Transverse colon (tissue), 4 donors: ENCODE data around the gene TOR1B. TPM values are rescaled to one million over a fixed set of nuclear protein-coding genes. Genes with fewer than 3 reads are reported as not detected.
A peak's percentile ranks its signal among the peaks of the same experiment; 100 is the strongest.

Experiments
- DNase-seq: peaks from one replicate; pipeline ENCODE4 v3.0.0-alpha.2; 2019
- H3K27ac ChIP-seq, 4 donors: fragments of 200-600 bp; sonication (generic); 2 replicates each; pipeline ENCODE4 v1.5.1; 2016 to 2018; ENCODE audit warnings: inconsistent platforms in 4 of 4
- H3K27me3 ChIP-seq: fragments of 200-600 bp; sonication (generic); 2 replicates; pipeline ENCODE4 v1.5.1; 2017; ENCODE audit warnings: inconsistent platforms
- H3K36me3 ChIP-seq, 4 donors: fragments of 200-600 bp; sonication (generic); 2 replicates each; pipeline ENCODE4 v1.5.1; 2017 to 2019; ENCODE audit warnings: inconsistent platforms in 4 of 4
- H3K4me1 ChIP-seq, 4 donors: fragments of 200-600 bp; sonication (generic); 2 replicates each; pipeline ENCODE4 v1.5.1; 2017 to 2020; ENCODE audit warnings: inconsistent platforms in 4 of 4
- H3K4me3 ChIP-seq, 4 donors: fragments of 200-600 bp; sonication (generic); 1 replicate in 1 of 4; 2 replicates in 3 of 4; pipeline versions ENCODE4 v1.5.1 to v1.6.1; 2017 to 2019; ENCODE audit warnings: inconsistent platforms in 4 of 4
- H3K9me3 ChIP-seq, 2 donors: fragments of 200-600 bp; sonication (generic); 2 replicates each; pipeline ENCODE4 v1.5.1; 2017 to 2019; ENCODE audit warnings: inconsistent platforms in 2 of 2
- EP300 ChIP-seq: sonication (generic); formaldehyde crosslinking; IDR thresholded peaks from one replicate; pipeline ENCODE4 v1.6.1; 2017; ENCODE audit warnings: antibody characterized with exemption, low read depth
- POLR2A ChIP-seq: fragments of 450-650 bp; IDR thresholded peaks from one replicate; pipeline ENCODE4 v1.6.1; 2016; ENCODE audit warnings: antibody characterized with exemption, mild to moderate bottlenecking, moderate library complexity
- POLR2AphosphoS5 ChIP-seq, 3 donors: sonication (generic); formaldehyde crosslinking; IDR thresholded peaks; one replicate each; pipeline ENCODE4 v1.6.1; 2016; ENCODE audit warnings: antibody characterized with exemption in 3 of 3
- WGBS, 2 donors: methylation state at CpG; one replicate each; pipeline ENCODE4 v1.1.5; 2018; ENCODE audit warnings: low coverage in 1 of 2; 5-methylcytosine and 5-hydroxymethylcytosine counted together
- in situ Hi-C, 4 donors: fragments of 200-750 bp; cut with MboI; loops; one replicate each; pipeline versions ENCODE4 v1.15.0 to v1.15.1; 2017; ENCODE audit warnings: low sequenced_read_pairs in 3 of 4, low pct_ligation_motif_present in 1 of 4, low pct_unique_long_range_greater_than_20kb in 1 of 4
- intact Hi-C: fragments of 100-400 bp; cut with DNase I; formaldehyde crosslinking; loops from one replicate; pipeline ENCODE4 v1.15.1; 2023; ENCODE audit warnings: low total_unique reads
- total RNA-seq, 4 donors: library from RNA; depleted of rRNA; stranded (reverse); fragments of >200 nt; gene quantifications; one replicate each; pipeline ENCODE4 v1.1.0, GENCODE V29; 2016
- TF ChIP-seq, protein P1 (sequence below), 5 experiments: fragments of 200-600 bp in 3 of 5; fragments of 450-650 bp in 2 of 5; sonication (generic) in 3 of 5; IDR thresholded peaks; 1 replicate in 2 of 5; 2 replicates in 3 of 5; pipeline ENCODE4 v1.5.1; 2016 to 2017; ENCODE audit warnings: antibody characterized with exemption in 5 of 5, inconsistent platforms in 3 of 5, mild to moderate bottlenecking in 2 of 5, moderate library complexity in 1 of 5

Gene TOR1B
- total RNA-seq, 4 donors from 2014 or later = 49.0 to 105 (median 62.7) TPM

DNA sequence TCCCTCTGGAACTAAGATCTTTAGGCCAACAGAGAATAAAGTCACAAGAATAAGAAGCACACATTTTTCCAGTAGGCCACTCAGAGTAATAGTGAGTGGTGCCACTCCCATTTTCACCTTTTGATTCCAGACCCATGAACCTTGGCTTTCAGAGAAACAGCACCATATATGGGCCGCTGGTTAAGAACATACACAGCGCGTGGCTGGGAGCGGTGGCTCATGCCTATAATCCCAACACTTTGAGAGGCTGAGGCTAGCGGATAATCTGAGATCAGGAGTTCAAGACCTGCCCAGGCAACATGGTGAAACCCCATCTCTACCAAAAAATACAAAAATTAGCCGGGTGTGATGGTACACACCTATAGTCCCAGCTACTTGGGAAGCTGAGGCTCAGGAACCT lies 34.5 kb upstream of the TOR1B start:
- Histone ChIP-seq H3K36me3 (no peaks in the 10 kb centered on the region), H3K4me3 (no peak overlapping the region), H3K4me1 (peaks cover 0 to 8% (median 1%) of the 10 kb centered on the region in 4 donors), H3K9me3 (no peaks in the 10 kb centered on the region), H3K27ac (no peak overlapping the region), H3K27me3 (no peaks in the 10 kb centered on the region)
- 97 to 100% methylated on average over 1 to 6 of the region's 6 CpGs for WGBS, 2 donors
- in situ Hi-C loops (no loop called here), intact Hi-C loops (no loop called here)
- no peak for DNase-seq
- no peak for TF ChIP-seq POLR2A
- TF ChIP-seq EP300 = no peak
- TF ChIP-seq POLR2AphosphoS5 (IDR thresholded peaks at IDR 0.05) = no peak
- TF ChIP-seq, protein P1, sequence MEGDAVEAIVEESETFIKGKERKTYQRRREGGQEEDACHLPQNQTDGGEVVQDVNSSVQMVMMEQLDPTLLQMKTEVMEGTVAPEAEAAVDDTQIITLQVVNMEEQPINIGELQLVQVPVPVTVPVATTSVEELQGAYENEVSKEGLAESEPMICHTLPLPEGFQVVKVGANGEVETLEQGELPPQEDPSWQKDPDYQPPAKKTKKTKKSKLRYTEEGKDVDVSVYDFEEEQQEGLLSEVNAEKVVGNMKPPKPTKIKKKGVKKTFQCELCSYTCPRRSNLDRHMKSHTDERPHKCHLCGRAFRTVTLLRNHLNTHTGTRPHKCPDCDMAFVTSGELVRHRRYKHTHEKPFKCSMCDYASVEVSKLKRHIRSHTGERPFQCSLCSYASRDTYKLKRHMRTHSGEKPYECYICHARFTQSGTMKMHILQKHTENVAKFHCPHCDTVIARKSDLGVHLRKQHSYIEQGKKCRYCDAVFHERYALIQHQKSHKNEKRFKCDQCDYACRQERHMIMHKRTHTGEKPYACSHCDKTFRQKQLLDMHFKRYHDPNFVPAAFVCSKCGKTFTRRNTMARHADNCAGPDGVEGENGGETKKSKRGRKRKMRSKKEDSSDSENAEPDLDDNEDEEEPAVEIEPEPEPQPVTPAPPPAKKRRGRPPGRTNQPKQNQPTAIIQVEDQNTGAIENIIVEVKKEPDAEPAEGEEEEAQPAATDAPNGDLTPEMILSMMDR (IDR thresholded peaks at IDR 0.05) = no peak

DNA sequence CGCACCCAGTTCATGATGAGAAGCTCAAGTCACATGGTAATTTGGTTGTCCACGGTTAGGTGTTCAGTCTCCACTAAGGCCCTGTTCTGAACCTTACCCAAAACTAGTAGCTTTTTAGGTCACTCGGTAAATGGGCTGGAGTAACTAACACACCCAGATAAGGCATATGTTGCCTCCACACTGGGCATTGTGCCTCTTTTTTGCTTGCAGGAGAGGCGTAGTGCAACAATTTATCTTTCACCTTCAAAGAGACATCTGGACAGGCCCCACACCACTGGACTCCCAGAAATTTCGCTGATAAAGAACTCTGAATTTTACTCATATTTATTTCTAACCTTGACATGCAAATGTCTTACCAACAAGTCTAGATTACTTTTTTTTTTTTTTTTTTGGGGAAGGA lies 33.3 kb upstream of the TOR1B start:
- H3K4me1 ChIP-seq = peaks cover 0 to 8% (median 0%) of the 10 kb centered on the region in 4 donors
- H3K27ac ChIP-seq = no peak overlapping the region
- TF ChIP-seq POLR2A (no peak), POLR2AphosphoS5 (IDR thresholded peaks at IDR 0.05) (no peak), EP300 (no peak)
- TF ChIP-seq, protein P1 (IDR thresholded peaks at IDR 0.05) = no peak
- no peaks in the 10 kb centered on the region for H3K36me3 ChIP-seq
- no peaks in the 10 kb centered on the region for H3K27me3 ChIP-seq
- intact Hi-C loops = no loop called here
- WGBS, 2 donors = 76 to 79% methylated on average over 2 to 5 of the region's 5 CpGs
- no peak for DNase-seq
- in situ Hi-C loops = no loop called here
- H3K4me3 ChIP-seq = no peak overlapping the region
- no peaks in the 10 kb centered on the region for H3K9me3 ChIP-seq

DNA sequence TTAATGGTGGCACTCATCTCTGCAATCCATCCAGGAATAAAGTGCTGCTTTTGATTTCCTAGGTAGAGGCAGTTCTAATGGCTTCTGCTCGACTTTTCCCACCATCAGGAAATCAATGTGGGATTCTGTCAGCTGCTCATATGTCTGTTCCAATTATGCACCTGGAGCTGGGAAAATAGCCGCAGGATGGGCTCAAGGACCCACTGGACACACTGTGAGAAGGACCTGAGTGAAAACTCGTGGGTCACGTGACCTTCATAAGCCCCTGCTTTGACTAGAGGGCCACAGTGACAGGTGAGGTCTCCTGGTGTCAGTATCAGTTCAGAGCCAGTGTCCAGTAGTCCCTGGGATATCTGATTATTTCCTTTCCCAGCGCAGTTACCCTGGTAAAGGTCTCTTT lies 32.2 kb upstream of the TOR1B start:
- no peak for DNase-seq
- Histone ChIP-seq H3K4me3 (no peak overlapping the region), H3K36me3 (no peaks in the 10 kb centered on the region), H3K4me1 (peaks cover 0 to 8% (median 0%) of the 10 kb centered on the region in 4 donors), H3K27me3 (no peaks in the 10 kb centered on the region), H3K9me3 (no peaks in the 10 kb centered on the region), H3K27ac (no peak overlapping the region)
- WGBS, 2 donors = 82% methylated on average over 5 of the region's 5 CpGs; no CpG with 5 or more reads in 1 of the 2 donors
- in situ Hi-C loops (no loop called here), intact Hi-C loops (no loop called here)
- TF ChIP-seq POLR2A = no peak
- TF ChIP-seq POLR2AphosphoS5 (IDR thresholded peaks at IDR 0.05) = no peak
- TF ChIP-seq EP300 = no peak
- TF ChIP-seq, protein P1 (IDR thresholded peaks at IDR 0.05) = no peak

DNA sequence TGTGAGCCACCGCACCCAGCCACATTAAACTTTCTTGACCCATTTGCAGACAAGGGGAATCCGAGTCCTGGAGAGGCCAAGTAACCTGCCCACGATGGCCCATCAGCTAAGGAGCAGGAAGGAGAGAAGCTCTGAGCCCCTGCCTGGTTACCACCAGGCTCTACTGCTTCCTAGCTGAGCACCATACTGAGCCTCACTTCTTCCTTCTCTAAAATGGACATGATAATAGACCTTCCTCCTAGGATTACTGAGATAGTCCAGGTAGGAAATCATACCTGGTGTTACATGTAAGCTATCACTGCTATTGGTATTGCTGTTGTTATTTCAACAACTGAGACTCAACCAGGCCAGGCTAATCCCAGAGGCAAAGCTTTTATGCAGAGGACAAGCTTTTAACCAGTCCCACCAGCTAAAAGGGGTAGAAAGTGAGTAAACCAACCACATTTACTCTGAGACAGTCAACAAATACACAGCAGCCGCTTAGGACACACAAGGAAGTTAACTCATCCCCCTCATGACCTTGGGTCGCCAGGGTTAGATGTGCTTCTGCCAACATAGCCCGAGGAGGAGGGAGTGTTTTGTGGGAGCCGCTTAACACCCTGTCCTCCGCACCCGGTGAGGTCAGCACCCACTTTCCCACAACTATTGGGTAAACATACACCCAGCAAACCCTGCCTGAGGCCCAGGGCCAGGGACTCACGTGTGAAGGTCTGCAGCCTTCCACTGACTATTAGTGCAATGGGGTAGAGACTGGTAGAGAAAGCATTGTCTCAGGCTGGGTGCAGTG lies 29.5 kb upstream of the TOR1B start:
- peak; percentile 24 for DNase-seq
- Histone ChIP-seq H3K27ac (no peak overlapping the region), H3K4me1 (peaks cover 6 to 15% (median 11%) of the 10 kb centered on the region in 4 donors), H3K4me3 (no peak overlapping the region), H3K9me3 (no peaks in the 10 kb centered on the region), H3K27me3 (no peaks in the 10 kb centered on the region), H3K36me3 (no peaks in the 10 kb centered on the region)
- WGBS, 2 donors = 52 to 100% methylated on average over 1 to 10 of the region's 10 CpGs
- intact Hi-C loops (no loop called here), in situ Hi-C loops (no loop called here)
- TF ChIP-seq, protein P1 (IDR thresholded peaks at IDR 0.05) = no peak
- TF ChIP-seq POLR2AphosphoS5 (IDR thresholded peaks at IDR 0.05) = no peak
- no peak for TF ChIP-seq EP300
- TF ChIP-seq POLR2A = no peak
